ENCODE measurements around the gene MLLT11.

MLLT11 gene

GRCh38 chr1:151059109-151060006, 839 bp upstream of the MLLT11 start, which contains the start of gene CDC42SE1:
Gene CDC42SE1, minus strand, starts transcription at chr1:151059622. Its CDS starts 3,892 bp downstream, at chr1:151055730.
- Histone ChIP-seq H3K4me3 (ENCODE audit: low read depth, low read length, poor library complexity, severe bottlenecking) (peak within 1 kb of the TSS; percentile 81), H3K4me1 (ENCODE audit: insufficient read depth, low read length, severe bottlenecking) (peaks cover 46% of the 10 kb centered on the region), H3K27me3 (ENCODE audit: insufficient read depth, low read length) (no peaks in the 10 kb centered on the region), H2AFZ (ENCODE audit: low read length) (peak within 1 kb of the TSS; percentile 39), H3K9me2 (ENCODE audit: low read depth, low read length) (no peaks in the 10 kb centered on the region), H3K36me3 (ENCODE audit: insufficient read depth, low read length) (peaks cover 26% of the 10 kb centered on the region), H3K9me3 (ENCODE audit: low read length) (no peaks in the 10 kb centered on the region), H3K9ac (ENCODE audit: low read length) (peak within 1 kb of the TSS; percentile 86), H3F3A (ENCODE audit: insufficient read depth, low read length) (0 out of 2 replicates have a peak, but pooled peaks cover 3% of the 10 kb centered on the region), H3K27ac (ENCODE audit: low read depth, low read length, poor library complexity, severe bottlenecking) (peak within 1 kb of the TSS; percentile 64), H3K4me2 (ENCODE audit: low read length) (peak within 1 kb of the TSS; percentile 96), H3K79me2 (ENCODE audit: insufficient read depth, low read length) (peaks cover 19% of the 10 kb centered on the region; the same call in 1 of the 2 replicates), H4K20me1 (ENCODE audit: insufficient read depth, low read length) (no peaks in the 10 kb centered on the region)
- TF ChIP-seq CTCF (IDR thresholded peaks at IDR 0.05; ENCODE audit: low read length) (peak; percentile 72), EZH2 (IDR thresholded peaks at IDR 0.05; ENCODE audit: borderline replicate concordance, low read length) (no peak)

GRCh38 chr1:151060657-151061421, 642 bp downstream of the MLLT11 start:
- H3K27ac ChIP-seq (ENCODE audit: low read depth, low read length, poor library complexity, severe bottlenecking), result peak overlapping the region; percentile 64
- H3F3A ChIP-seq (ENCODE audit: insufficient read depth, low read length), result 0 out of 2 replicates have a peak, but pooled peaks cover 3% of the 10 kb centered on the region
- no peaks in the 10 kb centered on the region for H4K20me1 ChIP-seq (ENCODE audit: insufficient read depth, low read length)
- no peaks in the 10 kb centered on the region for H3K9me2 ChIP-seq (ENCODE audit: low read depth, low read length)
- H3K36me3 ChIP-seq (ENCODE audit: insufficient read depth, low read length), result peaks cover 11% of the 10 kb centered on the region; the same call in 1 of the 2 replicates
- H3K4me3 ChIP-seq (ENCODE audit: low read depth, low read length, poor library complexity, severe bottlenecking), result peak overlapping the region; percentile 81
- TF ChIP-seq EZH2 (IDR thresholded peaks at IDR 0.05; ENCODE audit: borderline replicate concordance, low read length), result no peak
- TF ChIP-seq CTCF (IDR thresholded peaks at IDR 0.05; ENCODE audit: low read length), result no peak
- peak overlapping the region; percentile 86 for H3K9ac ChIP-seq (ENCODE audit: low read length)
- H3K4me2 ChIP-seq (ENCODE audit: low read length), result peak overlapping the region; percentile 96
- H3K79me2 ChIP-seq (ENCODE audit: insufficient read depth, low read length), result peaks cover 19% of the 10 kb centered on the region; the same call in 1 of the 2 replicates
- peaks cover 46% of the 10 kb centered on the region for H3K4me1 ChIP-seq (ENCODE audit: insufficient read depth, low read length, severe bottlenecking)
- no peaks in the 10 kb centered on the region for H3K9me3 ChIP-seq (ENCODE audit: low read length)
- peak overlapping the region; percentile 39; the same call in 1 of the 2 replicates for H2AFZ ChIP-seq (ENCODE audit: low read length)
- H3K27me3 ChIP-seq (ENCODE audit: insufficient read depth, low read length), result no peaks in the 10 kb centered on the region

GRCh38 chr1:151061704-151062103, 1.5 kb downstream of the MLLT11 start:
- H3K4me2 ChIP-seq (ENCODE audit: low read length), result peak overlapping the region; percentile 96
- TF ChIP-seq EZH2 (IDR thresholded peaks at IDR 0.05; ENCODE audit: borderline replicate concordance, low read length) (no peak), CTCF (IDR thresholded peaks at IDR 0.05; ENCODE audit: low read length) (no peak)
- 0 out of 2 replicates have a peak, but pooled peaks cover 3% of the 10 kb centered on the region for H3F3A ChIP-seq (ENCODE audit: insufficient read depth, low read length)
- peaks cover 4% of the 10 kb centered on the region; the same call in 1 of the 2 replicates for H3K36me3 ChIP-seq (ENCODE audit: insufficient read depth, low read length)
- no peaks in the 10 kb centered on the region for H3K27me3 ChIP-seq (ENCODE audit: insufficient read depth, low read length)
- peaks cover 19% of the 10 kb centered on the region; the same call in 1 of the 2 replicates for H3K79me2 ChIP-seq (ENCODE audit: insufficient read depth, low read length)
- peak overlapping the region; percentile 86; the same call in 1 of the 2 replicates for H3K9ac ChIP-seq (ENCODE audit: low read length)
- H3K4me1 ChIP-seq (ENCODE audit: insufficient read depth, low read length, severe bottlenecking), result peaks cover 42% of the 10 kb centered on the region
- H3K27ac ChIP-seq (ENCODE audit: low read depth, low read length, poor library complexity, severe bottlenecking), result peak overlapping the region; percentile 64
- peak overlapping the region; percentile 81 for H3K4me3 ChIP-seq (ENCODE audit: low read depth, low read length, poor library complexity, severe bottlenecking)
- H4K20me1 ChIP-seq (ENCODE audit: insufficient read depth, low read length), result no peaks in the 10 kb centered on the region
- no peaks in the 10 kb centered on the region for H3K9me2 ChIP-seq (ENCODE audit: low read depth, low read length)
- no peaks in the 10 kb centered on the region for H3K9me3 ChIP-seq (ENCODE audit: low read length)
- H2AFZ ChIP-seq (ENCODE audit: low read length), result no peak overlapping the region

Measured in OCI-LY1 (cell line).